Keratinocyte (primary cell): ENCODE measurements around the gene PMVK. TPM values are rescaled to one million over a fixed set of nuclear protein-coding genes. Genes with fewer than 3 reads are reported as not detected.

Experiments used
- DNase-seq: peaks from one replicate; pipeline ENCODE4 v3.0.0-alpha.2; 2011; ENCODE audit warnings: low read depth, missing footprints, low spot score
- FAIRE-seq: peaks from 2 replicates; lab custom pipeline; 2011; peaks lifted over from hg19 to GRCh38; lab: Jason Lieb, UNC
- H2AFZ ChIP-seq: 2 replicates; pipeline ENCODE4 v1.6.0; 2012; ENCODE audit warnings: low read length, control low read depth, inconsistent platforms; ENCODE audit not compliant: control insufficient read depth
- H3K27ac ChIP-seq: 2 replicates; pipeline ENCODE4 v1.5.1; 2011; ENCODE audit warnings: low read length; ENCODE audit not compliant: control insufficient read depth, insufficient read depth
- H3K27me3 ChIP-seq: 3 replicates; pipeline ENCODE4 v1.6.0; 2011; ENCODE audit warnings: low read length; ENCODE audit not compliant: control insufficient read depth, insufficient read depth; ENCODE audit errors: extremely low read depth
- H3K36me3 ChIP-seq, 2 experiments: 2 replicates in 1 of 2; 3 replicates in 1 of 2; pipeline ENCODE4 v1.5.1; 2011; ENCODE audit warnings: low read length in 2 of 2, mild to moderate bottlenecking in 1 of 2; ENCODE audit not compliant: control insufficient read depth in 2 of 2, insufficient read depth in 2 of 2; ENCODE audit errors: extremely low read depth in 1 of 2
- H3K4me1 ChIP-seq: 3 replicates; pipeline ENCODE4 v1.5.1; 2011; ENCODE audit warnings: low read length; ENCODE audit not compliant: control insufficient read depth, insufficient read depth; ENCODE audit errors: extremely low read depth
- H3K4me2 ChIP-seq: 3 replicates; pipeline ENCODE4 v1.6.0; 2011; ENCODE audit warnings: low read depth, low read length; ENCODE audit not compliant: control insufficient read depth, insufficient read depth; ENCODE audit errors: extremely low read depth
- H3K4me3 ChIP-seq, 3 experiments: fragments of 200-600 bp in 1 of 3; sonication (generic) in 1 of 3; 2 replicates in 2 of 3; 3 replicates in 1 of 3; pipeline ENCODE4 v1.5.1; 2011 to 2016; ENCODE audit warnings: low read length in 3 of 3, mild to moderate bottlenecking in 3 of 3, control low read depth in 2 of 3, inconsistent platforms in 1 of 3, low read depth in 1 of 3, mixed read lengths in 1 of 3, mixed run types in 1 of 3, moderate library complexity in 1 of 3; ENCODE audit not compliant: control insufficient read depth in 2 of 3, insufficient read depth in 2 of 3; ENCODE audit errors: extremely low read depth in 1 of 3
- H3K79me2 ChIP-seq: 2 replicates; pipeline ENCODE4 v1.6.0; 2012; ENCODE audit warnings: low read length; ENCODE audit not compliant: control insufficient read depth, insufficient read depth
- H3K9ac ChIP-seq: 3 replicates; pipeline ENCODE4 v1.6.0; 2011; ENCODE audit warnings: low read length; ENCODE audit not compliant: control insufficient read depth, insufficient read depth; ENCODE audit errors: extremely low read depth
- H3K9me1 ChIP-seq: 3 replicates; pipeline ENCODE4 v1.6.0; 2011; ENCODE audit warnings: low read length; ENCODE audit not compliant: control insufficient read depth, insufficient read depth; ENCODE audit errors: extremely low read depth
- H3K9me3 ChIP-seq: 2 replicates; pipeline ENCODE4 v1.5.1; 2012; ENCODE audit warnings: low read depth, low read length; ENCODE audit not compliant: control insufficient read depth
- H4K20me1 ChIP-seq: 3 replicates; pipeline ENCODE4 v1.6.0; 2011; ENCODE audit warnings: low read length; ENCODE audit not compliant: control insufficient read depth, insufficient read depth; ENCODE audit errors: extremely low read depth
- EZH2 ChIP-seq: IDR thresholded peaks from one replicate; pipeline ENCODE4 v1.6.1; 2012; ENCODE audit warnings: inconsistent platforms, mild to moderate bottlenecking, low read length, moderate library complexity
- dilution Hi-C: fragments of 300-500 bp; cut with MboI; formaldehyde crosslinking; loops from one replicate; pipeline ENCODE4 v1.7.0; 2020; ENCODE audit warnings: low sequenced_read_pairs; ENCODE audit not compliant: extremely low pct_ligation_motif_present
- polyA plus RNA-seq, 5 experiments: library from polyadenylated mRNA; depleted of rRNA in 3 of 5; stranded (reverse) in 3 of 5; stranded (forward) in 1 of 5; unstranded in 1 of 5; fragments of >200 nt; gene quantifications; 1 replicate in 1 of 5; 2 replicates in 3 of 5; 3 replicates in 1 of 5; pipeline versions ENCODE4 v1.2.1 to v1.2.3, GENCODE V29; 2011 to 2012; ENCODE audit warnings: missing spikeins in 2 of 5, low read depth in 1 of 5, low replicate concordance in 1 of 5
- TF ChIP-seq, protein P1 (sequence below), 3 experiments: IDR thresholded peaks in 1 of 3; conservative IDR thresholded peaks in 1 of 3; optimal IDR thresholded peaks in 1 of 3; 2 replicates in 2 of 3; 3 replicates in 1 of 3; pipeline versions ENCODE3 to v1.5.1; 2011; ENCODE audit warnings: low read length in 3 of 3, mild to moderate bottlenecking in 3 of 3, moderate library complexity in 2 of 3, control low read depth in 1 of 3, inconsistent platforms in 1 of 3; ENCODE audit not compliant: insufficient read depth in 2 of 3; ENCODE audit errors: extremely low read depth in 1 of 3

PMVK gene
- polyA plus RNA-seq, 1 donor (not counting 4 experiments of a cell fraction or from before 2014, with no cell fraction given), result 25.1 TPM

DNA sequence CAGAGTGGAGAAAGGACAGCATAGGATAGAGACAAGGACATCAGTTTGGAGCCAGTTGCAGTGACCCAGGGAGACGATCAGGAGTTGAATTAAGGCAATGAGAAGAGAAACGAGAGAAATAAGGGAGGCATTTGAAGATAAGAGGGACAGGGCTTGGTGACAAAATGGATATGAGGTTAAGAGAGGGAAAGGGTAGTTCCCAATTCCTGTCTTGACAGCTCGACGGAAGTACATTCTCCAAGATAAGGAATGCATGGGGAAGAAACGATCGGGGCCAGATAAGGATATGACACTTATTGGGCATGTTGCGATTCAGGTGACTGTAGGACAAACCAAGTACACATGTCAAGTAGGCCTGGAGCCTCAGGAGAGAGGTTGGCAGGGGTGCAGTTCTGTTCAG, 47.8 kb downstream of the PMVK start:
- Histone ChIP-seq H3K9ac (no peak overlapping the region), H4K20me1 (no peaks in the 10 kb centered on the region), H3K36me3 (no peaks in the 10 kb centered on the region), H3K79me2 (no peaks in the 10 kb centered on the region), H3K4me1 (no peaks in the 10 kb centered on the region), H3K4me2 (no peak overlapping the region), H2AFZ (no peak overlapping the region), H3K27ac (no peak overlapping the region), H3K9me3 (no peaks in the 10 kb centered on the region), H3K27me3 (peaks cover 9% of the 10 kb centered on the region), H3K9me1 (no peaks in the 10 kb centered on the region), H3K4me3 (no peak overlapping the region)
- TF ChIP-seq, protein P1, sequence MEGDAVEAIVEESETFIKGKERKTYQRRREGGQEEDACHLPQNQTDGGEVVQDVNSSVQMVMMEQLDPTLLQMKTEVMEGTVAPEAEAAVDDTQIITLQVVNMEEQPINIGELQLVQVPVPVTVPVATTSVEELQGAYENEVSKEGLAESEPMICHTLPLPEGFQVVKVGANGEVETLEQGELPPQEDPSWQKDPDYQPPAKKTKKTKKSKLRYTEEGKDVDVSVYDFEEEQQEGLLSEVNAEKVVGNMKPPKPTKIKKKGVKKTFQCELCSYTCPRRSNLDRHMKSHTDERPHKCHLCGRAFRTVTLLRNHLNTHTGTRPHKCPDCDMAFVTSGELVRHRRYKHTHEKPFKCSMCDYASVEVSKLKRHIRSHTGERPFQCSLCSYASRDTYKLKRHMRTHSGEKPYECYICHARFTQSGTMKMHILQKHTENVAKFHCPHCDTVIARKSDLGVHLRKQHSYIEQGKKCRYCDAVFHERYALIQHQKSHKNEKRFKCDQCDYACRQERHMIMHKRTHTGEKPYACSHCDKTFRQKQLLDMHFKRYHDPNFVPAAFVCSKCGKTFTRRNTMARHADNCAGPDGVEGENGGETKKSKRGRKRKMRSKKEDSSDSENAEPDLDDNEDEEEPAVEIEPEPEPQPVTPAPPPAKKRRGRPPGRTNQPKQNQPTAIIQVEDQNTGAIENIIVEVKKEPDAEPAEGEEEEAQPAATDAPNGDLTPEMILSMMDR (optimal IDR thresholded peaks at IDR 0.05 in 1 of 3, IDR thresholded peaks at IDR 0.05 in 1 of 3, conservative IDR thresholded peaks at IDR 0.05 in 1 of 3; ENCODE audit: extremely low read depth in 1 of 3, insufficient read depth in 2 of 3, low read length in 3 of 3), result no peak
- TF ChIP-seq EZH2, result no peak
- dilution Hi-C loops, result no loop called here
- no peak for FAIRE-seq
- DNase-seq, result no peak

- DNase-seq (no peak), FAIRE-seq (no peak)
- Histone ChIP-seq H3K9me1 (no peaks in the 10 kb centered on the region), H3K9ac (no peak overlapping the region), H3K27ac (no peak overlapping the region), H3K79me2 (no peaks in the 10 kb centered on the region), H2AFZ (no peak overlapping the region), H3K4me3 (no peak overlapping the region), H3K36me3 (no peaks in the 10 kb centered on the region), H3K4me2 (no peak overlapping the region), H3K4me1 (no peaks in the 10 kb centered on the region), H3K9me3 (no peaks in the 10 kb centered on the region), H3K27me3 (peaks cover 9% of the 10 kb centered on the region), H4K20me1 (no peaks in the 10 kb centered on the region)
- no peak for TF ChIP-seq EZH2
- TF ChIP-seq, protein P1 (optimal IDR thresholded peaks at IDR 0.05 in 1 of 3, IDR thresholded peaks at IDR 0.05 in 1 of 3, conservative IDR thresholded peaks at IDR 0.05 in 1 of 3; ENCODE audit: extremely low read depth in 1 of 3, insufficient read depth in 2 of 3, low read length in 3 of 3), result no peak
- dilution Hi-C loops, result no loop called here
Observed at GRCh38 chr1:154886281-154887015, 50.1 kb downstream of the PMVK start.
